ENCODE measurements around the gene PADI1. TPM values are rescaled to one million over a fixed set of nuclear protein-coding genes. Genes with fewer than 3 reads are reported as not detected.

The PADI1 gene
- total RNA-seq, 1 experiment from 2014 or later, result 0.24 TPM

DNA sequence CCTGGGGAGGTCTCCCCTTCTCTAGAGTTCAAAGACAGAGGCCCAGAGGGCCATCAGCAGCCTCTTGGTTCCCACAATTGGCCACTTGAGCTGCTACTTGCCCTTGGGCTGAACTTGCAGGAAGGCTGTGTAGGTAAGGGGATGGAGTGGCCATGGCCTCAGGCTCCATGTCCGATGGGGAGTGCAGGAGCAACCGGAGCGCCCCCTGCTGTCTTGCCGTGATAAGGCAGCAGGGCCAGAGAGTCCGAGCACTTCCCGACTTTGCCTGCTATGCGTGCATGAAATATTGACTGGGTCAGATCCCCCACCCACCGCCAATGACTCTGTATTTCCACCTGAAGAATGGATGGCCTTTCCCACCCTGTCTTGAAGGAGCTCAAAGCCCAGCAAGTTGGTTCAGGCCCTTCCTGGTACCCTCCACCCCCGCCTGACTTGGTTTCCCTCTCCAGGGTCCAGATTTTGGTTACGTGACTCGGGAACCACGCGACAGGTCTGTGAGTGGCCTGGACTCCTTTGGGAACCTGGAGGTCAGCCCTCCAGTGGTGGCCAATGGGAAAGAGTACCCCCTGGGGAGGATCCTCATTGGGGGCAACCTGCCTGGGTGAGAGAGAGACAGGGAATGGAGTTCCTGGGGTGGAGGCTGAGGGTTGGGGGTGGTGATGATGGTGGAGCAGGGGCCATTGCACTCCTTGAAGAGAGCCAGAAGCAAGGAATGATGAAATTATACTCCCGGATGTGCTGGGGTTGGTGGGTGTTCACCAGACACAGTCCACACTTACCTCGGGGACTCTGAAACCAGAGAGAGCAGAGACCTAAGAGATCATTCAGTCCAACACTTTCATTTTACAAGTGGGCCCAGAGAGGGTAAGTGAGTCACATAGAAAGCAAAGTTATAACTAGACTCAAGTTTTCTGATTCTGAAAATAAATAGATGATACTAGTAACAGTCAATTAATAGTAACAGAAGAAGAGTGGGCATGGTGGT is 69.5 kb downstream of the PADI1 start:
- Histone ChIP-seq H4K20me1 (ENCODE audit: control insufficient read depth, insufficient read depth, insufficient read length) (no peaks in the 10 kb centered on the region), H3K9me3 (ENCODE audit: control insufficient read depth, low read depth, low read length) (no peaks in the 10 kb centered on the region), H3K27ac (ENCODE audit: insufficient read length, low read depth, low read length) (no peak overlapping the region), H3K9ac (ENCODE audit: extremely low read depth, insufficient read length, low read length) (no peak overlapping the region), H4K5ac (ENCODE audit: insufficient read length, low read depth, low read length) (no peak overlapping the region), H2BK15ac (ENCODE audit: low read depth, low read length) (no peak overlapping the region), H3K14ac (ENCODE audit: insufficient read depth, low read length) (no peak overlapping the region), H3T11ph (ENCODE audit: low read length) (no peak overlapping the region), H3K79me1 (ENCODE audit: insufficient read depth, low read depth, low read length, poor library complexity, severe bottlenecking) (no peaks in the 10 kb centered on the region), H3K79me2 (ENCODE audit: insufficient read depth, low read length) (no peaks in the 10 kb centered on the region), H2AK5ac (ENCODE audit: insufficient read length, low read length) (no peak overlapping the region), H3K4me1 (ENCODE audit: insufficient read depth, low read length) (no peaks in the 10 kb centered on the region), H2BK20ac (ENCODE audit: low read depth, low read length, poor library complexity, severe bottlenecking) (no peak overlapping the region), H3K56ac (ENCODE audit: insufficient read length, low read depth, low read length) (no peak overlapping the region), H3K4me2 (ENCODE audit: insufficient read depth, insufficient read length, low read length) (no peak overlapping the region), H3K23me2 (ENCODE audit: insufficient read length, low read depth, low read length, poor library complexity, severe bottlenecking) (no peaks in the 10 kb centered on the region), H4K8ac (replicated peaks; ENCODE audit: insufficient read length, low read depth, low read length) (no peak overlapping the region), H3K23ac (ENCODE audit: insufficient read length, low read depth, low read length) (no peak overlapping the region), H2BK120ac (ENCODE audit: low read depth, low read length, poor library complexity, severe bottlenecking) (no peak overlapping the region), H2BK12ac (ENCODE audit: insufficient read length, low read depth, low read length) (no peak overlapping the region), H2BK5ac (ENCODE audit: insufficient read length, low read length) (no peak overlapping the region), H4K91ac (ENCODE audit: insufficient read length, low read depth, low read length) (no peak overlapping the region), H3K27me3 (ENCODE audit: insufficient read depth, low read length) (no peaks in the 10 kb centered on the region), H3K18ac (ENCODE audit: insufficient read length, low read depth, low read length) (no peak overlapping the region), H3K4ac (ENCODE audit: low read depth, low read length) (no peak overlapping the region), H2AFZ (ENCODE audit: low read length) (no peak overlapping the region)
- Mint-ChIP-seq H3K27me3 (ENCODE audit: low read depth) (no peaks in the 10 kb centered on the region; the same call in 1 of the 2 replicates), H3K4me1 (no peaks in the 10 kb centered on the region), H3K27ac (no peak overlapping the region), H3K9me3 (no peaks in the 10 kb centered on the region), H3K4me3 (no peak overlapping the region), H3K36me3 (ENCODE audit: insufficient read depth in 1 of 3, low read depth in 3 of 3) (no peaks in the 10 kb centered on the region)
- TF ChIP-seq, protein P1, sequence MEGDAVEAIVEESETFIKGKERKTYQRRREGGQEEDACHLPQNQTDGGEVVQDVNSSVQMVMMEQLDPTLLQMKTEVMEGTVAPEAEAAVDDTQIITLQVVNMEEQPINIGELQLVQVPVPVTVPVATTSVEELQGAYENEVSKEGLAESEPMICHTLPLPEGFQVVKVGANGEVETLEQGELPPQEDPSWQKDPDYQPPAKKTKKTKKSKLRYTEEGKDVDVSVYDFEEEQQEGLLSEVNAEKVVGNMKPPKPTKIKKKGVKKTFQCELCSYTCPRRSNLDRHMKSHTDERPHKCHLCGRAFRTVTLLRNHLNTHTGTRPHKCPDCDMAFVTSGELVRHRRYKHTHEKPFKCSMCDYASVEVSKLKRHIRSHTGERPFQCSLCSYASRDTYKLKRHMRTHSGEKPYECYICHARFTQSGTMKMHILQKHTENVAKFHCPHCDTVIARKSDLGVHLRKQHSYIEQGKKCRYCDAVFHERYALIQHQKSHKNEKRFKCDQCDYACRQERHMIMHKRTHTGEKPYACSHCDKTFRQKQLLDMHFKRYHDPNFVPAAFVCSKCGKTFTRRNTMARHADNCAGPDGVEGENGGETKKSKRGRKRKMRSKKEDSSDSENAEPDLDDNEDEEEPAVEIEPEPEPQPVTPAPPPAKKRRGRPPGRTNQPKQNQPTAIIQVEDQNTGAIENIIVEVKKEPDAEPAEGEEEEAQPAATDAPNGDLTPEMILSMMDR (conservative IDR thresholded peaks at IDR 0.05), result peak; percentile 88
- peak; percentile 78 for DNase-seq
- WGBS (ENCODE audit: extremely low coverage, insufficient read length, low lambda C conversion rate), result no CpG with 5 or more reads among the region's 15 CpGs

Data from H9 (cell line).